GM19025 (cell line): Measurements from ENCODE around the gene CNPY1.

Source experiments
- ATAC-seq: cut with Tn5 transposase; IDR thresholded peaks from one replicate; pipeline ENCODE4 v1.9.1; 2021; ENCODE audit warnings: mild to moderate bottlenecking, low read depth, moderate library complexity; ENCODE audit not compliant: unreplicated experiment

The CNPY1 gene

GRCh38 chr7:155515318-155515717 is 31.0 kb downstream of the CNPY1 start:
- no peak for ATAC-seq

GRCh38 chr7:155514296-155514695 is 32.1 kb downstream of the CNPY1 start:
- no peak for ATAC-seq

GRCh38 chr7:155513543-155514285 is 32.6 kb downstream of the CNPY1 start:
- no peak for ATAC-seq

GRCh38 chr7:155512246-155512887 is 34.0 kb downstream of the CNPY1 start:
- ATAC-seq: no peak

GRCh38 chr7:155511702-155511996 is 34.7 kb downstream of the CNPY1 start:
- no peak for ATAC-seq

- no peak for ATAC-seq
Measured at GRCh38 chr7:155510975-155511701, 35.2 kb downstream of the CNPY1 start.

- no peak for ATAC-seq
Measured at GRCh38 chr7:155509725-155510551, 36.4 kb downstream of the CNPY1 start.

- no peak for ATAC-seq
Measured at GRCh38 chr7:155509359-155509724, 37.0 kb downstream of the CNPY1 start.

- ATAC-seq: no peak
Measured at GRCh38 chr7:155508376-155509358, 37.7 kb downstream of the CNPY1 start.

- no peak for ATAC-seq
Measured at GRCh38 chr7:155507576-155507975, 38.8 kb downstream of the CNPY1 start.

GRCh38 chr7:155506854-155507337 is 39.5 kb downstream of the CNPY1 start:
- no peak for ATAC-seq

- no peak for ATAC-seq
Measured at GRCh38 chr7:155505422-155505793, 41.0 kb downstream of the CNPY1 start.

- no peak for ATAC-seq
Measured at GRCh38 chr7:155497149-155497901, 49.0 kb downstream of the CNPY1 start.

GRCh38 chr7:155496267-155497005 is 49.9 kb downstream of the CNPY1 start:
- no peak for ATAC-seq

- ATAC-seq: no peak
Measured at GRCh38 chr7:155495440-155496248, 50.7 kb downstream of the CNPY1 start.

GRCh38 chr7:155494551-155494950 is 51.8 kb downstream of the CNPY1 start:
- ATAC-seq: no peak

GRCh38 chr7:155493744-155494538 is 52.4 kb downstream of the CNPY1 start:
- ATAC-seq: no peak
